ENCODE results near the gene VAPA. TPM values are rescaled to one million over a fixed set of nuclear protein-coding genes. Genes with fewer than 3 reads are reported as not detected.

Gene VAPA
- total and polyA plus RNA-seq, 4 experiments from 2014 or later = 113 to 280 (median 161) TPM

- H3K9me3 Mint-ChIP-seq = no peaks in the 10 kb centered on the region
- POLR2A ChIA-PET (ENCODE audit: partially characterized antibody) = no interaction called here
- Histone ChIP-seq H3K27ac (ENCODE audit: low read depth, low read length) (no peak overlapping the region), H3K9me3 (ENCODE audit: control insufficient read depth in 1 of 2, low read length in 2 of 2) (no peaks in the 10 kb centered on the region), H3K4me1 (ENCODE audit: insufficient read depth, low read length) (no peaks in the 10 kb centered on the region), H3K27me3 (ENCODE audit: insufficient read depth, low read length) (no peaks in the 10 kb centered on the region), H3K36me3 (ENCODE audit: insufficient read depth, low read length) (no peaks in the 10 kb centered on the region), H3K4me3 (ENCODE audit: low read length in 2 of 2) (no peak overlapping the region)
- H3K36me3 Mint-ChIP-seq = no peaks in the 10 kb centered on the region
- CTCF ChIA-PET (ENCODE audit: partially characterized antibody) = no interaction called here
- intact Hi-C loops (cut with micrococcal nuclease) = no loop called here
- no peak overlapping the region for H3K27ac Mint-ChIP-seq
- no peak overlapping the region for H3K4me3 Mint-ChIP-seq
- H3K27me3 Mint-ChIP-seq = peaks cover 2 to 5% of the 10 kb centered on the region in 2 donors
- DNase-seq = no peak
- H3K4me1 Mint-ChIP-seq = peaks cover 0 to 9% (median 1%) of the 10 kb centered on the region in 4 donors
Measured at GRCh38 chr18:9878095-9878494, 35.7 kb upstream of the VAPA start.

- H3K27ac ChIP-seq (ENCODE audit: low read depth, low read length) = no peak overlapping the region
- H3K4me3 ChIP-seq (ENCODE audit: low read length in 2 of 2) = no peak overlapping the region
- Mint-ChIP-seq H3K27me3 (peaks cover 2 to 5% of the 10 kb centered on the region in 2 donors), H3K9me3 (no peaks in the 10 kb centered on the region), H3K27ac (no peak overlapping the region), H3K36me3 (no peaks in the 10 kb centered on the region), H3K4me1 (peaks cover 0 to 9% (median 1%) of the 10 kb centered on the region in 4 donors), H3K4me3 (no peak overlapping the region)
- ChIA-PET CTCF (ENCODE audit: partially characterized antibody) (no interaction called here), POLR2A (ENCODE audit: partially characterized antibody) (no interaction called here)
- H3K4me1 ChIP-seq (ENCODE audit: insufficient read depth, low read length) = no peaks in the 10 kb centered on the region
- H3K36me3 ChIP-seq (ENCODE audit: insufficient read depth, low read length) = no peaks in the 10 kb centered on the region
- H3K9me3 ChIP-seq (ENCODE audit: control insufficient read depth in 1 of 2, low read length in 2 of 2) = no peaks in the 10 kb centered on the region
- DNase-seq = no peak
- no peaks in the 10 kb centered on the region for H3K27me3 ChIP-seq (ENCODE audit: insufficient read depth, low read length)
- intact Hi-C loops (cut with micrococcal nuclease) = no loop called here
Measured at GRCh38 chr18:9878783-9879242, 35.0 kb upstream of the VAPA start.

GRCh38 chr18:9884090-9884489 lies 29.7 kb upstream of the VAPA start:
- no peak overlapping the region for H3K27ac Mint-ChIP-seq

GRCh38 chr18:9884532-9885140 lies 29.2 kb upstream of the VAPA start:
- no peaks in the 10 kb centered on the region for H3K27me3 ChIP-seq (ENCODE audit: insufficient read depth, low read length)
- Mint-ChIP-seq H3K36me3 (no peaks in the 10 kb centered on the region), H3K4me3 (no peak overlapping the region), H3K4me1 (no peaks in the 10 kb centered on the region), H3K9me3 (no peaks in the 10 kb centered on the region), H3K27me3 (peaks cover 2 to 3% of the 10 kb centered on the region in 2 donors), H3K27ac (no peak overlapping the region)
- ChIA-PET POLR2A (ENCODE audit: partially characterized antibody) (no interaction called here), CTCF (ENCODE audit: partially characterized antibody) (no interaction called here)
- no peak for DNase-seq
- no peaks in the 10 kb centered on the region for H3K36me3 ChIP-seq (ENCODE audit: insufficient read depth, low read length)
- H3K4me3 ChIP-seq (ENCODE audit: low read length in 2 of 2) = no peak overlapping the region
- H3K9me3 ChIP-seq (ENCODE audit: control insufficient read depth in 1 of 2, low read length in 2 of 2) = no peaks in the 10 kb centered on the region
- intact Hi-C loops (cut with micrococcal nuclease) = no loop called here
- H3K4me1 ChIP-seq (ENCODE audit: insufficient read depth, low read length) = no peaks in the 10 kb centered on the region
- no peak overlapping the region for H3K27ac ChIP-seq (ENCODE audit: low read depth, low read length)

More at GRCh38 chr18:9884090-9884489, 29.7 kb upstream of the VAPA start:
- Histone ChIP-seq H3K9me3 (ENCODE audit: control insufficient read depth in 1 of 2, low read length in 2 of 2) (no peaks in the 10 kb centered on the region), H3K27me3 (ENCODE audit: insufficient read depth, low read length) (no peaks in the 10 kb centered on the region), H3K4me1 (ENCODE audit: insufficient read depth, low read length) (no peaks in the 10 kb centered on the region), H3K27ac (ENCODE audit: low read depth, low read length) (no peak overlapping the region), H3K4me3 (ENCODE audit: low read length in 2 of 2) (no peak overlapping the region), H3K36me3 (ENCODE audit: insufficient read depth, low read length) (no peaks in the 10 kb centered on the region)
- CTCF ChIA-PET (ENCODE audit: partially characterized antibody) = no interaction called here
- Mint-ChIP-seq H3K4me1 (no peaks in the 10 kb centered on the region), H3K4me3 (no peak overlapping the region), H3K9me3 (no peaks in the 10 kb centered on the region), H3K36me3 (no peaks in the 10 kb centered on the region), H3K27me3 (peaks cover 2 to 3% of the 10 kb centered on the region in 2 donors)
- intact Hi-C loops (cut with micrococcal nuclease) = no loop called here
- no peak for DNase-seq
- POLR2A ChIA-PET (ENCODE audit: partially characterized antibody) = no interaction called here

- H3K27ac Mint-ChIP-seq = no peak within 1 kb of the TSS
- Histone ChIP-seq H3K36me3 (ENCODE audit: insufficient read depth, low read length) (no peaks in the 10 kb centered on the region), H3K9me3 (ENCODE audit: control insufficient read depth in 1 of 2, low read length in 2 of 2) (no peaks in the 10 kb centered on the region), H3K4me3 (ENCODE audit: low read length in 2 of 2) (no peak within 1 kb of the TSS), H3K27me3 (ENCODE audit: insufficient read depth, low read length) (no peaks in the 10 kb centered on the region), H3K4me1 (ENCODE audit: insufficient read depth, low read length) (no peaks in the 10 kb centered on the region), H3K27ac (ENCODE audit: low read depth, low read length) (no peak within 1 kb of the TSS)
- intact Hi-C loops (cut with micrococcal nuclease) = no loop called here
- no peaks in the 10 kb centered on the region for H3K9me3 Mint-ChIP-seq
- H3K4me1 Mint-ChIP-seq = no peaks in the 10 kb centered on the region
- H3K27me3 Mint-ChIP-seq = peaks cover 2 to 3% of the 10 kb centered on the region in 2 donors
- ChIA-PET POLR2A (ENCODE audit: partially characterized antibody) (no interaction called here), CTCF (ENCODE audit: partially characterized antibody) (no interaction called here)
- no peak for DNase-seq
- H3K36me3 Mint-ChIP-seq = no peaks in the 10 kb centered on the region
- H3K4me3 Mint-ChIP-seq = no peak within 1 kb of the TSS
Measured at GRCh38 chr18:9885170-9886004, 28.4 kb upstream of the VAPA start, which contains the start of gene TXNDC2. TSS of gene TXNDC2 (plus strand) at chr18:9885973. CDS start at chr18:9886681, 708 bp downstream.

- Histone ChIP-seq H3K9me3 (ENCODE audit: control insufficient read depth in 1 of 2, low read length in 2 of 2) (no peaks in the 10 kb centered on the region), H3K4me3 (ENCODE audit: low read length in 2 of 2) (no peak overlapping the region), H3K36me3 (ENCODE audit: insufficient read depth, low read length) (no peaks in the 10 kb centered on the region), H3K27me3 (ENCODE audit: insufficient read depth, low read length) (no peaks in the 10 kb centered on the region), H3K27ac (ENCODE audit: low read depth, low read length) (no peak overlapping the region), H3K4me1 (ENCODE audit: insufficient read depth, low read length) (no peaks in the 10 kb centered on the region)
- H3K9me3 Mint-ChIP-seq = no peaks in the 10 kb centered on the region
- H3K4me1 Mint-ChIP-seq = no peaks in the 10 kb centered on the region
- peaks cover 2 to 3% of the 10 kb centered on the region in 2 donors for H3K27me3 Mint-ChIP-seq
- no peak for DNase-seq
- intact Hi-C loops (cut with micrococcal nuclease) = no loop called here
- POLR2A ChIA-PET (ENCODE audit: partially characterized antibody) = no interaction called here
- H3K36me3 Mint-ChIP-seq = no peaks in the 10 kb centered on the region
- no peak overlapping the region for H3K27ac Mint-ChIP-seq
- CTCF ChIA-PET (ENCODE audit: partially characterized antibody) = no interaction called here
- H3K4me3 Mint-ChIP-seq = no peak overlapping the region
Measured at GRCh38 chr18:9886005-9886348, 27.8 kb upstream of the VAPA start.

- CTCF ChIA-PET (ENCODE audit: partially characterized antibody) = no interaction called here
- H3K27ac ChIP-seq (ENCODE audit: low read depth, low read length) = no peak overlapping the region
- H3K9me3 ChIP-seq (ENCODE audit: control insufficient read depth in 1 of 2, low read length in 2 of 2) = no peaks in the 10 kb centered on the region
- intact Hi-C loops (cut with micrococcal nuclease) = no loop called here
- no peak overlapping the region for H3K4me3 Mint-ChIP-seq
- H3K9me3 Mint-ChIP-seq = no peaks in the 10 kb centered on the region
- no peaks in the 10 kb centered on the region for H3K4me1 ChIP-seq (ENCODE audit: insufficient read depth, low read length)
- POLR2A ChIA-PET (ENCODE audit: partially characterized antibody) = no interaction called here
- H3K27me3 Mint-ChIP-seq = peaks cover 2 to 3% of the 10 kb centered on the region in 2 donors
- no peaks in the 10 kb centered on the region for H3K27me3 ChIP-seq (ENCODE audit: insufficient read depth, low read length)
- H3K36me3 ChIP-seq (ENCODE audit: insufficient read depth, low read length) = no peaks in the 10 kb centered on the region
- H3K36me3 Mint-ChIP-seq = no peaks in the 10 kb centered on the region
- DNase-seq = no peak
- no peak overlapping the region for H3K27ac Mint-ChIP-seq
- H3K4me1 Mint-ChIP-seq = no peaks in the 10 kb centered on the region
- no peak overlapping the region for H3K4me3 ChIP-seq (ENCODE audit: low read length in 2 of 2)
Measured at GRCh38 chr18:9887992-9888391, 25.8 kb upstream of the VAPA start.
